Keratinocyte (primary cell): ENCODE results near the gene GGACT. TPM values are rescaled to one million over a fixed set of nuclear protein-coding genes. Genes with fewer than 3 reads are reported as not detected.

Experiments used
- DNase-seq: peaks from one replicate; pipeline ENCODE4 v3.0.0-alpha.2; 2011; ENCODE audit warnings: low read depth, missing footprints, low spot score
- FAIRE-seq: peaks from 2 replicates; lab custom pipeline; 2011; peaks lifted over from hg19 to GRCh38; lab: Jason Lieb, UNC
- H2AFZ ChIP-seq: 2 replicates; pipeline ENCODE4 v1.6.0; 2012; ENCODE audit warnings: low read length, control low read depth, inconsistent platforms; ENCODE audit not compliant: control insufficient read depth
- H3K27ac ChIP-seq: 2 replicates; pipeline ENCODE4 v1.5.1; 2011; ENCODE audit warnings: low read length; ENCODE audit not compliant: control insufficient read depth, insufficient read depth
- H3K27me3 ChIP-seq: 3 replicates; pipeline ENCODE4 v1.6.0; 2011; ENCODE audit warnings: low read length; ENCODE audit not compliant: control insufficient read depth, insufficient read depth; ENCODE audit errors: extremely low read depth
- H3K36me3 ChIP-seq, 2 experiments: 2 replicates in 1 of 2; 3 replicates in 1 of 2; pipeline ENCODE4 v1.5.1; 2011; ENCODE audit warnings: low read length in 2 of 2, mild to moderate bottlenecking in 1 of 2; ENCODE audit not compliant: control insufficient read depth in 2 of 2, insufficient read depth in 2 of 2; ENCODE audit errors: extremely low read depth in 1 of 2
- H3K4me1 ChIP-seq: 3 replicates; pipeline ENCODE4 v1.5.1; 2011; ENCODE audit warnings: low read length; ENCODE audit not compliant: control insufficient read depth, insufficient read depth; ENCODE audit errors: extremely low read depth
- H3K4me2 ChIP-seq: 3 replicates; pipeline ENCODE4 v1.6.0; 2011; ENCODE audit warnings: low read depth, low read length; ENCODE audit not compliant: control insufficient read depth, insufficient read depth; ENCODE audit errors: extremely low read depth
- H3K4me3 ChIP-seq, 3 experiments: fragments of 200-600 bp in 1 of 3; sonication (generic) in 1 of 3; 2 replicates in 2 of 3; 3 replicates in 1 of 3; pipeline ENCODE4 v1.5.1; 2011 to 2016; ENCODE audit warnings: low read length in 3 of 3, mild to moderate bottlenecking in 3 of 3, control low read depth in 2 of 3, inconsistent platforms in 1 of 3, low read depth in 1 of 3, mixed read lengths in 1 of 3, mixed run types in 1 of 3, moderate library complexity in 1 of 3; ENCODE audit not compliant: control insufficient read depth in 2 of 3, insufficient read depth in 2 of 3; ENCODE audit errors: extremely low read depth in 1 of 3
- H3K79me2 ChIP-seq: 2 replicates; pipeline ENCODE4 v1.6.0; 2012; ENCODE audit warnings: low read length; ENCODE audit not compliant: control insufficient read depth, insufficient read depth
- H3K9ac ChIP-seq: 3 replicates; pipeline ENCODE4 v1.6.0; 2011; ENCODE audit warnings: low read length; ENCODE audit not compliant: control insufficient read depth, insufficient read depth; ENCODE audit errors: extremely low read depth
- H3K9me1 ChIP-seq: 3 replicates; pipeline ENCODE4 v1.6.0; 2011; ENCODE audit warnings: low read length; ENCODE audit not compliant: control insufficient read depth, insufficient read depth; ENCODE audit errors: extremely low read depth
- H3K9me3 ChIP-seq: 2 replicates; pipeline ENCODE4 v1.5.1; 2012; ENCODE audit warnings: low read depth, low read length; ENCODE audit not compliant: control insufficient read depth
- H4K20me1 ChIP-seq: 3 replicates; pipeline ENCODE4 v1.6.0; 2011; ENCODE audit warnings: low read length; ENCODE audit not compliant: control insufficient read depth, insufficient read depth; ENCODE audit errors: extremely low read depth
- EZH2 ChIP-seq: IDR thresholded peaks from one replicate; pipeline ENCODE4 v1.6.1; 2012; ENCODE audit warnings: inconsistent platforms, mild to moderate bottlenecking, low read length, moderate library complexity
- dilution Hi-C: fragments of 300-500 bp; cut with MboI; formaldehyde crosslinking; loops from one replicate; pipeline ENCODE4 v1.7.0; 2020; ENCODE audit warnings: low sequenced_read_pairs; ENCODE audit not compliant: extremely low pct_ligation_motif_present
- polyA plus RNA-seq, 5 experiments: library from polyadenylated mRNA; depleted of rRNA in 3 of 5; stranded (reverse) in 3 of 5; stranded (forward) in 1 of 5; unstranded in 1 of 5; fragments of >200 nt; gene quantifications; 1 replicate in 1 of 5; 2 replicates in 3 of 5; 3 replicates in 1 of 5; pipeline versions ENCODE4 v1.2.1 to v1.2.3, GENCODE V29; 2011 to 2012; ENCODE audit warnings: missing spikeins in 2 of 5, low read depth in 1 of 5, low replicate concordance in 1 of 5
- TF ChIP-seq, protein P1 (sequence below), 3 experiments: IDR thresholded peaks in 1 of 3; conservative IDR thresholded peaks in 1 of 3; optimal IDR thresholded peaks in 1 of 3; 2 replicates in 2 of 3; 3 replicates in 1 of 3; pipeline versions ENCODE3 to v1.5.1; 2011; ENCODE audit warnings: low read length in 3 of 3, mild to moderate bottlenecking in 3 of 3, moderate library complexity in 2 of 3, control low read depth in 1 of 3, inconsistent platforms in 1 of 3; ENCODE audit not compliant: insufficient read depth in 2 of 3; ENCODE audit errors: extremely low read depth in 1 of 3

The GGACT gene
- polyA plus RNA-seq, 1 donor (not counting 4 experiments of a cell fraction or from before 2014, with no cell fraction given) = 8.2 TPM

DNA sequence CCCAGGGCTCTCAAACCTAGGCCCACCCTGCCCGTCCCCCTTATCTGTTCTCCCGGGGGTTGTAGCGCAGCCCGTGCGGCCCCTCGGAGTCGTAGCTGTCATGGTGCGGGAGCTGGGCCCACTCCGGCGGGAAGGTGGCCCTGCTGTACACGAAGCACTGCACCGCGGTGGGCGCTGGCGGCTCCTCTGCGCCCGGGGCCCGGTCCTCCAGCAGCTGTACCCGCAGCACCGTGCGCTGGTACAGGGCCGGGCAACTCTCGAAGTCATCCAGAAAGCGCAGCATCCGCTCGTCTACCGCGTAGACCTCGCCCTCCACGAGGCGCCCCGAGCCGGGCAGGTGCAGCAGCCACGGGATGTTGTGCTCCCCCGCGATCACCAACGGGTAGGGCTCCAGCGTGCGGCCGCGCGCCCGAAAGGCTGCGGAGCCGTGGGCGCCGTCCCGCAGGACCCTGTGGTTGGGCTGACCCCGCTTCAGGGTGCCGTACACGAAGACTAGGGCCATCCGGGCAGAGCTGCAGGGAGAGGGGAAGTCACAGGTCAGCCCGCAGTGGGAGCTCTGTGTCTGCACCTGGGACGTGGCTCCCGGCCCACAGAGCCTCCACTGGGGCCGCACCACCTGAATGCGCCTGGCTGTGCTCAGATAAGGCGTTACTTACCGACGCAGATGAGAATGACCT is 56.4 kb downstream of the GGACT start:
- no peak overlapping the region for H2AFZ ChIP-seq
- no peak overlapping the region for H3K4me2 ChIP-seq
- no peaks in the 10 kb centered on the region for H3K27me3 ChIP-seq
- no peaks in the 10 kb centered on the region for H3K9me3 ChIP-seq
- H3K79me2 ChIP-seq = no peaks in the 10 kb centered on the region
- FAIRE-seq (no peak), DNase-seq (no peak)
- no peak overlapping the region for H3K27ac ChIP-seq
- no peak overlapping the region for H3K9ac ChIP-seq
- H3K4me3 ChIP-seq = no peak overlapping the region
- no peaks in the 10 kb centered on the region for H3K4me1 ChIP-seq
- dilution Hi-C loops = no loop called here
- H4K20me1 ChIP-seq = no peaks in the 10 kb centered on the region
- no peak for TF ChIP-seq EZH2
- TF ChIP-seq, protein P1, sequence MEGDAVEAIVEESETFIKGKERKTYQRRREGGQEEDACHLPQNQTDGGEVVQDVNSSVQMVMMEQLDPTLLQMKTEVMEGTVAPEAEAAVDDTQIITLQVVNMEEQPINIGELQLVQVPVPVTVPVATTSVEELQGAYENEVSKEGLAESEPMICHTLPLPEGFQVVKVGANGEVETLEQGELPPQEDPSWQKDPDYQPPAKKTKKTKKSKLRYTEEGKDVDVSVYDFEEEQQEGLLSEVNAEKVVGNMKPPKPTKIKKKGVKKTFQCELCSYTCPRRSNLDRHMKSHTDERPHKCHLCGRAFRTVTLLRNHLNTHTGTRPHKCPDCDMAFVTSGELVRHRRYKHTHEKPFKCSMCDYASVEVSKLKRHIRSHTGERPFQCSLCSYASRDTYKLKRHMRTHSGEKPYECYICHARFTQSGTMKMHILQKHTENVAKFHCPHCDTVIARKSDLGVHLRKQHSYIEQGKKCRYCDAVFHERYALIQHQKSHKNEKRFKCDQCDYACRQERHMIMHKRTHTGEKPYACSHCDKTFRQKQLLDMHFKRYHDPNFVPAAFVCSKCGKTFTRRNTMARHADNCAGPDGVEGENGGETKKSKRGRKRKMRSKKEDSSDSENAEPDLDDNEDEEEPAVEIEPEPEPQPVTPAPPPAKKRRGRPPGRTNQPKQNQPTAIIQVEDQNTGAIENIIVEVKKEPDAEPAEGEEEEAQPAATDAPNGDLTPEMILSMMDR (optimal IDR thresholded peaks at IDR 0.05 in 1 of 3, IDR thresholded peaks at IDR 0.05 in 1 of 3, conservative IDR thresholded peaks at IDR 0.05 in 1 of 3; ENCODE audit: extremely low read depth in 1 of 3, insufficient read depth in 2 of 3, low read length in 3 of 3) = no peak
- no peaks in the 10 kb centered on the region for H3K9me1 ChIP-seq
- H3K36me3 ChIP-seq = no peaks in the 10 kb centered on the region

DNA sequence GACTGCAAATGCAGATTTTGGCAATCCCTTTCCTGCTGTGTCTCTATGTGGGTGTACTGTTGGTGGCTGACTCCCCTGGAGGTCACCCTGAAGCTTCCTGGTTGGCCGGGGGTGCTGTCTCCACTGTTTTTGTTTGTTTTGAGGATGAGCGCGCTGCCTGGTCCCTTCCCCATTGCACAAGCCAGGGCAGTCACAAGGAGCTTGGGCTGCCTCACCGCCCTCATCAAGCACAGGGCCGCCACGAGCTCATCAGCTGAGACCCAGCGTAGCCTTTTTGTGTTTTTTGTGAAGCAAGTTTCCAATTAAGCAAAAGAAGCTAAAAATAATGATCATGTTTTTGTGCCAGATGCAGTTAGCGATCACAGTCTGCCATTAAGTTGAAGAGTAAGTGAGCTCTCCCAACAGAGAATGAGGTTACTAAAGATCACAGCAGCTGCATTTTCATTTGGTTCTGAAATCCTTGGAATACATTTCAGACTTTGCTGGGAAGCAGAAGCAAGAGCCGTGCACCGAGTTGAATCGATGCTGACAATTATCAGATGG is 57.8 kb downstream of the GGACT start:
- H3K27me3 ChIP-seq = no peaks in the 10 kb centered on the region
- no peak for DNase-seq
- no peaks in the 10 kb centered on the region for H3K4me1 ChIP-seq
- no peak for TF ChIP-seq EZH2
- TF ChIP-seq, protein P1 (optimal IDR thresholded peaks at IDR 0.05 in 1 of 3, IDR thresholded peaks at IDR 0.05 in 1 of 3, conservative IDR thresholded peaks at IDR 0.05 in 1 of 3; ENCODE audit: extremely low read depth in 1 of 3, insufficient read depth in 2 of 3, low read length in 3 of 3) = no peak
- H3K4me3 ChIP-seq = no peak overlapping the region
- no peaks in the 10 kb centered on the region for H3K36me3 ChIP-seq
- H3K79me2 ChIP-seq = no peaks in the 10 kb centered on the region
- H3K9me1 ChIP-seq = no peaks in the 10 kb centered on the region
- no peak overlapping the region for H2AFZ ChIP-seq
- dilution Hi-C loops = no loop called here
- no peak overlapping the region for H3K27ac ChIP-seq
- H3K9me3 ChIP-seq = no peaks in the 10 kb centered on the region
- H3K4me2 ChIP-seq = no peak overlapping the region
- FAIRE-seq = no peak
- no peaks in the 10 kb centered on the region for H4K20me1 ChIP-seq
- no peak overlapping the region for H3K9ac ChIP-seq
